Activated naive CD8-positive, alpha-beta T cell (primary cell): ENCODE data around the gene NCAN.
A peak's percentile ranks its signal among the peaks of the same experiment; 100 is the strongest.

ENCODE experiments used
- H3K27ac Mint-ChIP-seq: one replicate; pipeline ENCODE4 v1.8.0; 2021; ENCODE audit warnings: mixed read lengths
- H3K27me3 Mint-ChIP-seq: one replicate; pipeline ENCODE4 v1.8.0; 2021; ENCODE audit warnings: mixed read lengths
- H3K36me3 Mint-ChIP-seq: one replicate; pipeline ENCODE4 v1.8.0; 2021; ENCODE audit warnings: mixed read lengths
- H3K4me1 Mint-ChIP-seq: one replicate; pipeline ENCODE4 v1.8.0; 2021; ENCODE audit warnings: low read depth, mixed read lengths
- H3K4me3 Mint-ChIP-seq: one replicate; pipeline ENCODE4 v1.8.0; 2021; ENCODE audit warnings: mild to moderate bottlenecking, mixed read lengths
- H3K9me3 Mint-ChIP-seq: one replicate; pipeline ENCODE4 v1.8.0; 2021; ENCODE audit warnings: low read depth, mixed read lengths

Gene NCAN

DNA sequence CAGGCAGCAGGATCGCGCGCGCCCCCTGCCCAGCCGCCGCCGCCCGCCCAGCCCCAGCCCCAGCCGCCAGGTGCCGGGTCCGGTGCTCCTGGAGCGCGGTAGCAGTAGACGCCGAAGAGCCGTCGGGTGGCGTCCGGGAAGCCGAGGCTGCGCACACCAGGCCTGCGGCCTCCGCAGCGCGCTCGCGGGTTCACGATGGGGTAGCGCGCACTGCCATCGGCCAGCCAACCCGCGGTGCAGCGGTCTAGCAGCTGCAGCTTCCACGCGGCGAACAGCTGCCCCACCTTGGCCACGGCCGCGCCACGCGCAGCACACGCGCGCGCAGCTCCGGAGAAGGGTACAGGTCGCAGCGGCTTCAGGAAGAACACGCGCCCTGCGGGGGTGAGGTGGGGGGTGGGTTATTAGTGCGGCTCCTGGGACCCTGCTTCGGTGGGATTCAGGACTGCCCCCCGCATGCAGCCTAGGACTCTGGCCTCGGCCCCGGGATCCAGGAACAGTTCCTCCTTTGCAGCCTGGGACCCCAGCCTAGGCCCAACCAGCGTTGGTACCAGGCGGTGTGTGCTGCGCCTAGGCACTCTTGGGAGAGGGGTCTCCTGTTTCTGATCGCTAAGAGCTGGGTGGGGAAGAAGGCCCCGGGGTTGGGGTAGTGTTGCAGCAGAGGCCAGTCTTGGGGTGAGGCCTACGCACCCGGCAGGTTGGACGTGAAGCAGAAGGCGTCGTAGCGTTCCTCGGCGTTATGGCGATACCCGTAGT is 46.3 kb downstream of the NCAN start:
- no peaks in the 10 kb centered on the region for H3K9me3 Mint-ChIP-seq
- peaks cover 10% of the 10 kb centered on the region for H3K4me1 Mint-ChIP-seq
- no peak overlapping the region for H3K27ac Mint-ChIP-seq
- H3K27me3 Mint-ChIP-seq: peaks cover 31% of the 10 kb centered on the region
- no peak overlapping the region for H3K4me3 Mint-ChIP-seq
- no peaks in the 10 kb centered on the region for H3K36me3 Mint-ChIP-seq

DNA sequence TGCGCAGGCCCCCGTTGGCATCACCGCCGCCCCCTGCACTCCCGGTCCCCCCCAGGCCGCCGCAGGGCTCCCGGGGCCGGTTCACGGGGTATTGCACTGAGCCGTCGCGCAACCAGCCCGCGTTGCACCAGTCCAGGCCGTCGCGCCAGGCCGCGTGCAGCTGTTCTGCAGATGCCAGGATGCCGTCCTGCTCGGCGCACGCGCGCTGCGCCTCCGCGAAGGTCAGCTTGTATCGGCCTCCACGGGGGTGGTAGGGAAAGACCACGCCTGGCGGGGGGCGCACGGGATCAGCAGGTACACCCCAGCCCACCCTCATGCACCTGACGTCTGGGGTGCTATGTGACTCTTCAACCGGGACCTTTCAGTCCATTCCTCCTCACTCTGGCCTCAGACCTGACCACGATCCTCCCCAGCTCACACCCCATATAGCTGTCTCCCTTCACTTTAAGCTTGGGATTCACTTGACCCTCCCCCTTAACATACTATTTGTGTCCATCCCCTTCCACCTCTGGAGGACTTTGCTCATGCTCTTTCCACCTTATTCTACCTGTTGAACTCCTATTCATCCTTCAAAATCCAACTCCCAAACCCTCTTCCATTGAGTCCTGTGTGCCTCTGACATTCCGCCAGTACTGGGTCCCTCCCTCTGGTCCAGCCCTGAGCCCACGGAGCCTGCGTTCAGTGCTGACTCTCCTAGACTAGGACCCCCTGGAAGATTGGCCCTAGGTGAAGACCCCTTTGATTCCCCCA is 47.0 kb downstream of the NCAN start:
- peaks cover 31% of the 10 kb centered on the region for H3K27me3 Mint-ChIP-seq

DNA sequence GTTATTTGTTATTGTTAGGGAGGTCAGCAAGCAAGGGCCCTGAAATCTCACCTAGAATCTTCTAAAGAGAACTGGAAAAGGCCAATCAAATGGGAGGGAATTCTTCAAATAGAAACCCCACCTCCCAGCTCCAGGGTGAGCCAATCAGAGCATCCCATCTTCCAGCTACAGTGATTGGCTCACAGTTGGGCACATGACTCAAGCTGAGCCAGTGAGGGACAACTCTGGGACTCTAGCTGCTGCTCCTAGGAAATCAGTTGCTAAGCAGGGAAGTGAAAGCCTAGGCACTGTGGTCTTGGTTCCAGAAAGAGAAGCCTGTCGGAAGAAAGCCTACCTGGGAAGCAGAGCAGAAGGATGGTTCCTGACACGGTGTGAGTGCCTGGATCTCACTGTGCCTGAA is 48.0 kb downstream of the NCAN start:
- H3K27ac Mint-ChIP-seq: no peak overlapping the region
- H3K4me3 Mint-ChIP-seq: no peak overlapping the region
- H3K36me3 Mint-ChIP-seq: no peaks in the 10 kb centered on the region
- peaks cover 31% of the 10 kb centered on the region for H3K27me3 Mint-ChIP-seq
- peaks cover 10% of the 10 kb centered on the region for H3K4me1 Mint-ChIP-seq
- H3K9me3 Mint-ChIP-seq: no peaks in the 10 kb centered on the region

More for the DNA sequence above, 47.0 kb downstream of the NCAN start:
- no peaks in the 10 kb centered on the region for H3K36me3 Mint-ChIP-seq
- H3K4me1 Mint-ChIP-seq: peaks cover 10% of the 10 kb centered on the region
- no peaks in the 10 kb centered on the region for H3K9me3 Mint-ChIP-seq
- no peak overlapping the region for H3K27ac Mint-ChIP-seq
- no peak overlapping the region for H3K4me3 Mint-ChIP-seq

DNA sequence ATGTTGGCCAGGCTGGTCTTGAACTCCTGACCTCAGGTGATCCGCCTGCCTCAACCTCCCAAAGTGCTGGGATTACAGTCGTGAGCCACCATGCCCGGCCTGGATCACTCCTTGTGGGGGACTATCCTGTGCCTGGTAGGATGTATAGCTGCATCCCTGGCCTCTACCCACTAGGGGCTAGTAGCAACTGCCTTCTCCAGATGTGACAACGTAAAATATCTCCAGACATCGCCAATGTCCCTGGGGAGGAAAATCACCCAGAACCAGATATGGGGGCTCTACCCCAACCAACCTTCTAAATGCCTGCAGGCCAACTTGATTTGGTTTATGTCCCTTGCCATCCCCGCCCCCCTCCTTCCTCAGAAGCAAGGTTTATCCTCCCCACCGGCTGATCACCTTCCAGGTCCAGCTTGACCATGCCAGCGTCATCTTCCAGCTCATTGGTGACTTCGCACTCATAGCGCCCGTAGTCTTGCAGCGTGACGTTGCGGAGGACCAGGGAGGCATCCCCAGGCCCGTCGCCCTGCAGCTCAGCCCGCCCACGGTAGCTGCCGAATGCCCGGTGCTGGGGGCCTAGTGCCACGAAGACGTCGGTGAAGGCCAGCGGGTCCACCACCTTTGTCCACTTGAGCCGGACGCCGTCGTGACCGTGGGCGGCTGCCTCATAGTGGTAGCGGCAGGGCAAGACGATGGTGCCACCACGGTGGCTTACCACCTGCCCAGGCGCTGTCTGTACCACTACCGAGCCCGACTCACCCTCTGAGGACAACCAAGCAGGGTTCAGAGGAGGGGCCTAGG is 48.9 kb downstream of the NCAN start:
- Mint-ChIP-seq H3K36me3 (no peaks in the 10 kb centered on the region), H3K27ac (no peak overlapping the region), H3K27me3 (peaks cover 29% of the 10 kb centered on the region), H3K4me1 (peaks cover 10% of the 10 kb centered on the region), H3K9me3 (no peaks in the 10 kb centered on the region), H3K4me3 (peak overlapping the region; percentile 40)

DNA sequence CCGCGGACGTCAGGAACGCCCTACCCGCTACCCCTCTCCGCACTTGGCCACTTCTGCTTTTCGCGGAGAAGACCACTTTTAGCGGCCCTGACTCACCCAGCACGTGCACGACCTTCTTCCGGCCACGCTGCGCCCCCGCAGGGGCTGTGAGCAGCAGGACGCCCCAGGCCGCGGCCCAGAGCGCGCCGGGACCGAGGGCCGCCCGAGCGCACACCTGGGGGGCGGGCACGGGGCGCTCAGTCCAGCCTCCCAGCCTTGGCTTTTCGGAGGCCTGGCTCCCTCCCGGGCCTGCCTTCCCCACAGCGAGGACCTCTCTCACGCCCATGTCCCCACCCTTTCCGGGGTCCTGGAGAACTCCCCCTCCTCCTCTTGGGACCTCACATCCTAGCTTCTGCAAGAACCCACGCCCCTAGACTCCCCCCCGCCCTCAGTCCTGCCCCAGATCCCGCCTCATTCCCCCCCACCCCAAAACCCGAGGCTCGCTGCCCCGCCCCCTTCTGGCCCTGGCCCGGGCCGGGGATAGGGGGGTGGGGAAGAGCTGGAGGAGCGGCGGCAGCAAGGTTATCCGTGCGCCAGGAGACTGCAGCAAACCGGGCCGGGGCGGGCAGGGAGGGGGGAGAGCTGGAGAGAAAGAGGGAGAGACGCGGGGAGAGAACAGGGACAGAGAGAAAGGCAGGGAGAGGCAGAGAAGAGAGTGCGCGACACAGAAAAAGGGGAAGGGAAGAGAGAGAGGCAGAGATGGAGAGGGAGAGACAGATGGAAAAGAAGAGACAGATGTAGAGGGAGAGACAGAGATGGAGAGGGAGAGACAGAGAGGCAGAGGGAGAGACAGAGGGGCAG is 49.8 kb downstream of the NCAN start:
- peaks cover 25% of the 10 kb centered on the region for H3K27me3 Mint-ChIP-seq
- H3K36me3 Mint-ChIP-seq: no peaks in the 10 kb centered on the region
- no peaks in the 10 kb centered on the region for H3K9me3 Mint-ChIP-seq
- peak overlapping the region; percentile 79 for H3K4me3 Mint-ChIP-seq
- no peak overlapping the region for H3K27ac Mint-ChIP-seq
- peaks cover 10% of the 10 kb centered on the region for H3K4me1 Mint-ChIP-seq

DNA sequence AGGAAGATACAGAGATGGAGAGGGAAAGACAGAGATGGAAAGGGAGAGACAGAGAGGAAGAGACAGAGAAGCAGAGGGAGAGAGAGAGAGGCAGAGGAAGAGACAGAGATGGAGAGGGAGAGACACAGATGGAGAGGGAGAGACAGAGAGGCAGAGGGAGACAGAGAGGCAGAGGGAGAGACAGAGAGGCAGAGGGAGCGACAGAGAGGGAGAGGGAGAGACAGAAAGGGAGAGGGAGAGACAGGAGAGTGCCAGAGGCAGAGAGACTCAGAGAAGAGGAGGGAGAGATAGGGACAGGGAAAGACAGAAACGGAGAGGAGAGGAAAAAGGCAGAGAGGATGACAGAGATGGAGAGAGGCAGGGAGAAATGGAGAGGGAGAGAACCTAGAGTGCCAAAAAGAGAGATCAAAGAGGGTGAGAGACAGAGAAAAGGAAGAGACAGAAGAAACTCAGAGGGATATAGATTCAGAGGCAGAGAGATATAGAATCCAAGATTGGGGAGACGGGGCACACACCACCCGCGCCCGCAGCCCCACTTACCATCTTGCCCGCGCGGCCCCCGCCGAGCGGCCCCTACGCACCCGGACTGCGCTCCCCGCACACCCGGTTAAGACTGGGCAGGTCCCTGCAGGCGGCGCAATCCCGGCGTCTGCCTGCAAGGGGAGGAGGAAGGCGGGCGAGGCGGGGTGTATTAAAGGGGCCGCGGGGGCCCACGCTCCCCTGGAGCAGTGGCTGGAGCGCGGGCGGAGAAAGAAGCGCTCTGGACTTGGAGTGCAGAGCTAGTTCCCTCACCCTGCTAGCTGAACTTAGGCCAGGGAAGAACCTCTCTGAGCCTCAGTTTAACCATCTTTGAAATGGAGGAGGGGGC is 50.7 kb downstream of the NCAN start:
- Mint-ChIP-seq H3K36me3 (no peaks in the 10 kb centered on the region), H3K4me1 (peaks cover 10% of the 10 kb centered on the region), H3K27ac (no peak overlapping the region), H3K9me3 (no peaks in the 10 kb centered on the region), H3K4me3 (peak overlapping the region; percentile 79), H3K27me3 (peaks cover 21% of the 10 kb centered on the region)

DNA sequence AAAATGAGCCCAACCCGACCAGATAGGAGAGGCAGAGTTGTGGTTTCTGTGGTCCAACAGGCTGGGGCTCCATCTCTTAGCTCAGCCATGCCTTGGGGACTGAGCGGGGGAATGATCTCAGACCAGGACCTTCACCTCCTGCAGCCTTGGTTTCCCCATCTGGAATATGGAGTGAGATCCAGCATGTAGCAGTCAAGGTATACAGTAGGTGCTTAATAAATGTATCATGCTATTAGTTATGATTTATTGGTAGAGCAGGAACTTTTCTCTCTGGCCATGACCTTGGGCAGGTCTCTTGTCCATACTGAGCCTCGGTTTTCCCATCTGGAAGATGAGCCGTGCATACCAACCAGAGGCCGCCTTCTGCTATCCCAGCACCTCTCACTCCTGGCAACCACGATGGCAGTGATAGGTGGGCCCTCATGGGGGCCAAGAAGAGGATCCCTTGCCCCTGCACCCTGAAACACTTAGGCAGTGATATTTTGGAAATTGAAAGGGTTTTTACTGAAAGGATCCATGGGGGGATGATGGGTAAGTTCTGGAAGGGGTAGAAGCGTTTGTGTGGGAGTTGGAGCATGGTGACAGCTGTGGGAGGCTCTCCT is 52.2 kb downstream of the NCAN start:
- H3K27me3 Mint-ChIP-seq: peaks cover 19% of the 10 kb centered on the region

DNA sequence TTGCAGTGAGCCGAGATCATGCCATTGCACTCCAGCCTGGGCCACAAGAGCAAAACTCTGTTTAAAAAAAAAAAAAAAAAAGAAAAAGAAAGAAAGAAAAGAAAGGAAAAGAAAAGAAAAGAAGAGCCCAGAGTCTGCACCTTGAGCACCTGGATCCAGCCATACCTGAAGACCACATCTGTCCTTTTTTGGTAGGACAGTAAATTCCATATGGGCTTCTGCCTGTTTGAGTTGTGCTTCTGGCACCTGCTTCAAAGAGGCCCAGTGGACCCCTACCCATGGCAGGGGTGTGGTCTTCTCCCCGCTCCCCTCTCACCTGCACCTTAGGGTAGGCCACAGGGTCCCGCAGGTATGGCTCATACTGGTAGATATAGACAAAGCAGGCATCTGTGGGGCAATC is 55.5 kb downstream of the NCAN start:
- H3K36me3 Mint-ChIP-seq: no peaks in the 10 kb centered on the region
- H3K4me1 Mint-ChIP-seq: peaks cover 1% of the 10 kb centered on the region
- no peak overlapping the region for H3K4me3 Mint-ChIP-seq

More for the DNA sequence above, 52.2 kb downstream of the NCAN start:
- Mint-ChIP-seq H3K36me3 (no peaks in the 10 kb centered on the region), H3K4me1 (peaks cover 10% of the 10 kb centered on the region), H3K4me3 (no peak overlapping the region), H3K9me3 (no peaks in the 10 kb centered on the region), H3K27ac (no peak overlapping the region)

DNA sequence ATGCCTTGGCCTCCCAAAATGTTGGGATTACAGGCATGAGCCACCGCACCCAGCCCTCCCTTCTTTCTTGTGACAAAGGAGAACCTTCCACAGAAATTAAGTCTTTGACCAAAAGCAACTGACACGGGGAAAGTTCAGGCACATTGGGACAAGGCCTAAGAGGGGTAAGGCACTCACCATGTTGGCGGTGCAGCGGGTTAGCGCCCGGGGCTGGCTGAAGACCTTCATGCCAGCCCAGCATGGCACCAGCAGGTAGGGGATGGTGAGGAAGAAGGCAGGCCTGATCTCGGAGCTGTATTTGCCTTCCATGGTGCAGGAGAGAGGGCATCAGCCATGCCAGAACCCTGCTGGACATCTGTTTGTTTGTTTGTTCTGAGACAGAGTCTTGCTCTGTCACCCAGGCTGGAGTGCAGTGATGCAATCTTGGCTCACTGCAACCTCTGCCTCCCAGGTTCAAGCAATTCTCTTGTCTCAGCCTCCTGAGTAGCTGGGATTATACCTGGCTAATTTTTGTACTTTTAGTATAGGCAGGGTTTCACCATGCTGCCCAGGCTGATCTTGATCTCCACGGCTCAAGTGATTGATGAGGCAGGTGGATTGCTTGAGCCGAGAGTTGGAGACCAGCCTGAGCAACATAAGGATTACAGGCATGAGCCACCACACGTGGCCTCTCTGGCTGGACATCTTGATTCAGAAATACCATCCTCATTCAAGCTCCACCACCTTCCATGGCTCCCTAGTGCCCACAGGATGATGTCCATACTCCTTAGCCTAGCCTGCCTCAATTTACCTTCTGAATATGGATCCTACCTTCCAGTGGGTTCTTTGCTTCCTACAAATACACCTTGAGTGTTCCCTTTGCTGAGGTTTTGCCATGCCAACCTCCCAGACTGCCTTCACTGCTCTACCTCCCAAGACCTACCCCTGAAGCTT is 57.0 kb downstream of the NCAN start:
- H3K27me3 Mint-ChIP-seq: peaks cover 3% of the 10 kb centered on the region
- no peak overlapping the region for H3K4me3 Mint-ChIP-seq
- H3K9me3 Mint-ChIP-seq: no peaks in the 10 kb centered on the region
- no peak overlapping the region for H3K27ac Mint-ChIP-seq
- peaks cover 7% of the 10 kb centered on the region for H3K4me1 Mint-ChIP-seq
- no peaks in the 10 kb centered on the region for H3K36me3 Mint-ChIP-seq

More for the DNA sequence above, 55.5 kb downstream of the NCAN start:
- Mint-ChIP-seq H3K27me3 (peaks cover 4% of the 10 kb centered on the region), H3K9me3 (no peaks in the 10 kb centered on the region), H3K27ac (no peak overlapping the region)

DNA sequence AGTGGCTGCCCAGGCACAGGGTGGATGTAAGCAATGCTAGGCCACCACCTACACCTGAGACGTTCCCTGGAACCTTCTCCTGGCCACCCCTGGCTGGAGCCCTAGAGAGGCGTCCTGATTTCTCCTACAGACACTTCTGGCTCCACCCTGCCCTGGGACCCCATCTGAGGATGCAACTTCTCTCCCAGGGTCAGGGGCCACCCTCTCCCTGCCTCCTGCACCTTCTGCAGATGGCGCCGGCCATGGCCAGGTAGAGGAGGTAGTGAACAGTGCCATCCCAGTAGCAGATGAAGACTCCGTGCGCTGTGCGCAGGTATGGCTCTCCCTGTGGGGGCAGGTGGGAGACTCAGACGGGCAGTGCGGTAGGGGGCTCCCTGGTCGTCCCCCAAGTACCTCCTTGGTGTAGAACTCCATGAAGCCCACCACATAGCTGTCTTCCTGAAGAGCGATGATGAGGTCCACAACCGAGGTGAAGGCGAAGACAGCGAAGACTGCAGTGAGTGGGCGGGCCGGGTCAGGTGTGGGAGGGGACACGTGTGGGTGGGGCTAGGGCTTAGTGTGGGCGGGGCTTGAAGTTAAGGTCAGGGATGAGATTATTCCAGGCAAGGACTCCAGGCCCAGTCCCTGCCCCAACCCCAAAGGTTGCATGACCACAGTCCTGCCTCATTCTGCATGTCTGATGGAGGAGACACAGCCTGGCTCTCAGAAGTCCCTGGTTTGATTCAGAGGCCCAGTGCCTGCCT is 58.4 kb downstream of the NCAN start:
- peaks cover 8% of the 10 kb centered on the region for H3K27me3 Mint-ChIP-seq

DNA sequence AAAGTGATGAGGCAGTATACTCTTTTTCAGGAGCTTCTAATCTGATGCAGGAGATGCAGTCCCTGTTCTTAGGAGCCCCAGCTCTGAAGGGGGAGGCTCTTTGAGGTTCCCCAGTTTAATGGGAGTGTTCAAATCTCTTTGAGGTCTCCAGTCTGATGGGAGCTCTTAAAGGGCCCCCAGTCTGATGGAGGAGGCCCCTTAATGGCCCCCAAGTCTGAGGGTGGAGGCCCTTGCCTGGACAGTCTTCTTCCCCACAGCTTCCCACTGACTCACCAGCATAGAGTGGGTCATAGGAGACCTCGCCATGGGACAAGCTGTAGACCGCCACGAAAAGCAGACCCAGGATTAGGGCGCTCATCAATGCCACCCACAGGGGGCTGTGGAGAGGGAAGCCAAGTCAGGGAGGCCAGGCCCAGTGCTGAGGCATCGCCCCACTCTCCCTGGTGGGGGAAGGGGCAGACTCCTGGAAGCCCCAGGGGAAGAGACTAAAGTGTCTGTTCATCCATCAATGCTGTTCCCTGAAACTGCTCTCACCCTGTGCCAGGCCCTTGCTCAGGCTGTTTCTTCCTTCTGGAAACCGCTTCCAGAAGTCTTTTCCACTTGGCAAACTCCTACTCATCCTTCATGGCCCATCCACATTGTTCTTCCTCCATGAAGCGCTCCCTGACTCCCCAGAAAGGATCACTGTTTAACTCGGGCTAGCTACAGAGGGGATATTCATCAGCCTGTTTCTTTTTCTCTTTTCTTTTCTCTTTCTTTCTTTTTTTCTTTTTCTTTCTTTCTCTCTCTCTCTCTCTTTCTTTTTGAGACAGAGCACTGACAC is 59.2 kb downstream of the NCAN start:
- Mint-ChIP-seq H3K9me3 (no peaks in the 10 kb centered on the region), H3K27ac (no peak overlapping the region), H3K4me3 (no peak overlapping the region), H3K4me1 (peaks cover 13% of the 10 kb centered on the region), H3K36me3 (no peaks in the 10 kb centered on the region), H3K27me3 (peaks cover 8% of the 10 kb centered on the region)

More for the DNA sequence above, 58.4 kb downstream of the NCAN start:
- H3K4me3 Mint-ChIP-seq: no peak overlapping the region
- H3K27ac Mint-ChIP-seq: no peak overlapping the region
- no peaks in the 10 kb centered on the region for H3K36me3 Mint-ChIP-seq
- H3K9me3 Mint-ChIP-seq: no peaks in the 10 kb centered on the region
- H3K4me1 Mint-ChIP-seq: peaks cover 13% of the 10 kb centered on the region
